A673 (cell line): ENCODE results near the gene ELANE. TPM values are rescaled to one million over a fixed set of nuclear protein-coding genes. Genes with fewer than 3 reads are reported as not detected.
A peak's percentile ranks its signal among the peaks of the same experiment; 100 is the strongest.

Source experiments
- BruUV-seq: library from RNA; stranded (reverse); fragments of 400-500 nt; replicated peaks from 2 replicates; lab custom pipeline; 2021; lab: Mats Ljungman, UMichigan
- CTCF ChIA-PET: fragments of 300-600 bp; sonication (Branson Sonifier 250); formaldehyde crosslinking; loops from one replicate; lab custom pipeline; 2022; ENCODE audit warnings: antibody characterized with exemption; lab: Charles Lee
- POLR2A ChIA-PET: fragments of 300-600 bp; sonication (Branson Sonifier 250); formaldehyde crosslinking; loops from one replicate; lab custom pipeline; 2022; ENCODE audit warnings: antibody characterized with exemption; ENCODE audit not compliant: low non-redundant PET; lab: Charles Lee
- DNase-seq: peaks from one replicate; pipeline ENCODE4 v3.0.0-alpha.2; 2015; ENCODE audit warnings: low spot score
- H3K27ac ChIP-seq: fragments of 200-600 bp; sonication (generic); 2 replicates; pipeline ENCODE4 v1.5.1; 2016; ENCODE audit warnings: mixed run types, low read depth, mild to moderate bottlenecking, mixed read lengths, antibody characterized with exemption, low read length; ENCODE audit not compliant: poor library complexity, severe bottlenecking
- H3K27me3 ChIP-seq: fragments of 200-600 bp; sonication (generic); replicated peaks from 2 replicates; pipeline ENCODE4 v1.6.1; 2017; ENCODE audit warnings: mixed run types, low read depth, mild to moderate bottlenecking, mixed read lengths, antibody characterized with exemption, low read length; ENCODE audit not compliant: insufficient read depth, poor library complexity
- H3K36me3 ChIP-seq: fragments of 200-600 bp; sonication (generic); 2 replicates; pipeline ENCODE4 v1.6.1; 2016; ENCODE audit warnings: mixed run types, mild to moderate bottlenecking, mixed read lengths, antibody characterized with exemption, low read length; ENCODE audit not compliant: insufficient read depth, poor library complexity, severe bottlenecking
- H3K4me1 ChIP-seq: fragments of 200-600 bp; sonication (generic); 2 replicates; pipeline ENCODE4 v1.6.1; 2017; ENCODE audit warnings: mixed run types, mild to moderate bottlenecking, mixed read lengths, antibody characterized with exemption, low read length; ENCODE audit not compliant: insufficient read depth, poor library complexity, severe bottlenecking
- H3K4me3 ChIP-seq: fragments of 200-600 bp; sonication (generic); 2 replicates; pipeline ENCODE4 v1.5.1; 2016; ENCODE audit warnings: low read depth, mixed run types, mild to moderate bottlenecking, mixed read lengths, low read length; ENCODE audit not compliant: poor library complexity, severe bottlenecking
- H3K9me3 ChIP-seq: fragments of 200-600 bp; sonication (generic); 2 replicates; pipeline ENCODE4 v1.6.1; 2016; ENCODE audit warnings: mixed run types, low read depth, mild to moderate bottlenecking, mixed read lengths, antibody characterized with exemption, low read length; ENCODE audit not compliant: poor library complexity, severe bottlenecking
- EZH2 ChIP-seq: fragments of 200-600 bp; sonication (generic); IDR thresholded peaks from 2 replicates; pipeline ENCODE4 v1.6.1; 2017; ENCODE audit warnings: borderline replicate concordance, low read depth, mild to moderate bottlenecking, mixed read lengths, antibody characterized with exemption, low read length; ENCODE audit not compliant: poor library complexity, severe bottlenecking
- intact Hi-C: fragments of 100-400 bp; cut with micrococcal nuclease; formaldehyde crosslinking; loops from one replicate; pipeline ENCODE4 v1.10.0; 2022; ENCODE audit not compliant: unreplicated experiment
- total RNA-seq: library from RNA; stranded (reverse); gene quantifications from 2 replicates; pipeline ENCODE4 v1.2.3, GENCODE V29; 2021
- TF ChIP-seq, protein P1 (sequence below): fragments of 300-800, 200-600 bp; sonication (generic); conservative IDR thresholded peaks from 2 replicates; pipeline ENCODE4 v1.5.1; 2017; ENCODE audit warnings: low read depth, mild to moderate bottlenecking, antibody characterized with exemption, low read length, moderate library complexity, mixed read lengths

ELANE gene
- total RNA-seq, 1 experiment from 2014 or later: not detected

GRCh38 chr19:887072-887471 lies 35.0 kb downstream of the ELANE start:
- CTCF ChIA-PET: no interaction called here
- no TSS peak for BruUV-seq
- no peaks in the 10 kb centered on the region for H3K9me3 ChIP-seq
- H3K4me1 ChIP-seq: no peaks in the 10 kb centered on the region
- POLR2A ChIA-PET: no interaction called here
- no peak for DNase-seq
- no peak overlapping the region for H3K4me3 ChIP-seq
- H3K27me3 ChIP-seq: no peaks in the 10 kb centered on the region
- intact Hi-C loops: no loop called here
- peaks cover 41% of the 10 kb centered on the region for H3K36me3 ChIP-seq
- TF ChIP-seq, protein P1, sequence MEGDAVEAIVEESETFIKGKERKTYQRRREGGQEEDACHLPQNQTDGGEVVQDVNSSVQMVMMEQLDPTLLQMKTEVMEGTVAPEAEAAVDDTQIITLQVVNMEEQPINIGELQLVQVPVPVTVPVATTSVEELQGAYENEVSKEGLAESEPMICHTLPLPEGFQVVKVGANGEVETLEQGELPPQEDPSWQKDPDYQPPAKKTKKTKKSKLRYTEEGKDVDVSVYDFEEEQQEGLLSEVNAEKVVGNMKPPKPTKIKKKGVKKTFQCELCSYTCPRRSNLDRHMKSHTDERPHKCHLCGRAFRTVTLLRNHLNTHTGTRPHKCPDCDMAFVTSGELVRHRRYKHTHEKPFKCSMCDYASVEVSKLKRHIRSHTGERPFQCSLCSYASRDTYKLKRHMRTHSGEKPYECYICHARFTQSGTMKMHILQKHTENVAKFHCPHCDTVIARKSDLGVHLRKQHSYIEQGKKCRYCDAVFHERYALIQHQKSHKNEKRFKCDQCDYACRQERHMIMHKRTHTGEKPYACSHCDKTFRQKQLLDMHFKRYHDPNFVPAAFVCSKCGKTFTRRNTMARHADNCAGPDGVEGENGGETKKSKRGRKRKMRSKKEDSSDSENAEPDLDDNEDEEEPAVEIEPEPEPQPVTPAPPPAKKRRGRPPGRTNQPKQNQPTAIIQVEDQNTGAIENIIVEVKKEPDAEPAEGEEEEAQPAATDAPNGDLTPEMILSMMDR: no peak
- no peak for TF ChIP-seq EZH2
- H3K27ac ChIP-seq: no peak overlapping the region

DNA sequence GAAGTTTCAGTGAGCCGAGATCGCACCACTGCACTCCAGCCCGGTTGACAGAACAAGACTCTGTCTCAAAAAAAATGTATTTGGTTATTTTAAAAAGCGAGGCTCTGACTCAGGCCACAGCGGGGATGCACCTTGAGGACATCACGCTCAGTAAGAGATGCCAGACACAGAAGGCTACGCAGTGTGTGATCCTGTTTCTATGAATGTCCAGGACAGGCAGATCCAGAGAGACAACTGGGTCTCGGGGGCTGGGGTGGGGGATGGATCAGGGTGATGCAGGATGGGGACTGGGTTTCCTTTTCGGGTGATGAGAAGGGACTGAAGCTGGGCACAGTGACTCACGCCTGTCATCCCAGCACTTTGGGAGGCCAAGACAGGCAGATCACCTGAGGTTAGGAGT lies 35.5 kb downstream of the ELANE start:
- H3K9me3 ChIP-seq: no peaks in the 10 kb centered on the region
- H3K27ac ChIP-seq: no peak overlapping the region
- H3K36me3 ChIP-seq: peaks cover 37% of the 10 kb centered on the region
- no TSS peak for BruUV-seq
- no peak for DNase-seq
- no peak overlapping the region for H3K4me3 ChIP-seq
- CTCF ChIA-PET: no interaction called here
- POLR2A ChIA-PET: no interaction called here
- H3K4me1 ChIP-seq: no peaks in the 10 kb centered on the region
- intact Hi-C loops: no loop called here
- TF ChIP-seq EZH2: no peak
- TF ChIP-seq, protein P1: no peak
- H3K27me3 ChIP-seq: no peaks in the 10 kb centered on the region

- Histone ChIP-seq H3K27me3 (no peaks in the 10 kb centered on the region), H3K9me3 (no peaks in the 10 kb centered on the region), H3K36me3 (peaks cover 35% of the 10 kb centered on the region), H3K4me3 (no peak overlapping the region), H3K4me1 (no peaks in the 10 kb centered on the region), H3K27ac (no peak overlapping the region)
- ChIA-PET POLR2A (no interaction called here), CTCF (no interaction called here)
- BruUV-seq: TSS peak; percentile 38
- no peak for TF ChIP-seq EZH2
- TF ChIP-seq, protein P1: no peak
- DNase-seq: no peak
- intact Hi-C loops: no loop called here
These were observed 36.7 kb downstream of the ELANE start for GRCh38 chr19:888581-889385.
